Measurements from ENCODE around the gene SLC25A24.
"Not testable (repeated sequence)": the region's sequence is repeated elsewhere in the genome, so short reads cannot be mapped to it uniquely, and the experiment has no call there.

Gene SLC25A24

DNA sequence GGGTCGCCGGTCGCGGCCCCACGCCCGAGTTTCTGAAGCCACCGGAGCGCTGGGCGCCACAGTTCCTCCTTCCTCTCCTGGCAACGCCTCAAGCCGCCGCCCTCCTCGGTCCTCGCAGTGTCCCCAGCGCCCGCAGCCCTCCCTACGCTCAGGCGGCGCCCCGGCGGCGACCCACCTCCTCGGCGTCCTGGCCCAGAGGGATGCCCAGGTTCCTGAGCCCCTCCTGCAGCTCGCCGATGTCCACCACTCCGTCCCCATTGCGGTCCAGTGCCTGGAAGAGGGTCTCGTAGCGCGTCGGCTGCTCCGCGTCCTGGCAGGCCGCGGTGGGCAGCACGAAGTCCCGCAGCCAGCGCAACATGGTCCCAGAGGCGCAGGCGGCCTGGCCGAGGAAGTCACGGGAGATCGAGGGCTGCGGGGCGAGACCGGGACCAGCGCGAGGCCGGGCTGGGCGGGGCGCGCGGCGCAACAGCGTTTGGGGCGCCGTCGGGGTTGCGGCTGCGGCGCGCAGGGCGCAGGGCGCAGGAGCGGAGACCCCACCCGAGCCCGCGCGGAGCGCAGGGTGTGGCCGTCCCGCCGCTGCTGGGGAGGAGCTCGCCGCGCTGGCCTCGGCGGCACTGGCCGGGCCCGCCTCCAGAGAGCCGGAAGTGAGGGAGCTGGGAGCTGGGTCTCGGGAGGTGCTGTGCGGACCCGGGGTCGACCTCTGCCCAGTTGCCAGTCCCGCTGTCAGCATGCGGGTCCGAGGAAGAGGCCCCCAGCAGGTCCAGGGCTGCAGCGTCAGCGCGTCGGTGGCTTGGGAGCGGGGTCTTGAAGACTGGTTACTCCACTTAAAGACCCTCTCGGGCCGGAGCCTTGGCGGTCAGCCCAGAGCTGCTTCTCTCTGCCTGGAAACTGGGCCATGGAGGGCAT lies at the start of gene SLC25A24:
Gene SLC25A24, minus strand, starts transcription at position 563 of the 906 bp plus-strand sequence. Its CDS starts 205 bp downstream, at position 358.
- DNase-seq, result peak; percentile 86

DNA sequence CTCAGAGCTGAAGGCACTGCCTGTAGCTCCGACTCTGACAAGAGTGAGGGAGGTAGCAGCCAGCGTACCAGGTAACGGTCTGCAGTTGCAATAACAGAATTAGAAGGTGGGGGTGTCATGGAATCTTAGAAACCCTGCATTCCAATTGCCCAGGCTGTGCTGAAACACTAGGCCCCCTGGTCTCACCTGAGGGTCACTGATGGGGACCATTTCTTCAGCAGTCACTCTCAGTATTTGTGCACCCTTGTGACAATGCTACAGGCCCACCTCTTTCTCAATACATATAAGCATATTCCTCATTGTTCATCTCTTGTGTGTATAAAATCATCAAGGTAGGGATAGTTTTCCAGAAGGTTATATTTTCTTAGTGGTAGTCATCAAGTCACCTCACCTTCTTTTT lies 43.8 kb upstream of the SLC25A24 start, which contains the start of gene NBPF4:
Gene NBPF4, minus strand, starts transcription at position 101 of the 400 bp plus-strand sequence. CDS start 315 bp downstream, outside the sequence.
- not testable (repeated sequence) for DNase-seq

GRCh38 chr1:108239426-108239825 lies 39.3 kb upstream of the SLC25A24 start:
- not testable (repeated sequence) for DNase-seq

- DNase-seq, result not testable (repeated sequence)
These were observed 35.2 kb upstream of the SLC25A24 start for GRCh38 chr1:108235308-108235707.

DNA sequence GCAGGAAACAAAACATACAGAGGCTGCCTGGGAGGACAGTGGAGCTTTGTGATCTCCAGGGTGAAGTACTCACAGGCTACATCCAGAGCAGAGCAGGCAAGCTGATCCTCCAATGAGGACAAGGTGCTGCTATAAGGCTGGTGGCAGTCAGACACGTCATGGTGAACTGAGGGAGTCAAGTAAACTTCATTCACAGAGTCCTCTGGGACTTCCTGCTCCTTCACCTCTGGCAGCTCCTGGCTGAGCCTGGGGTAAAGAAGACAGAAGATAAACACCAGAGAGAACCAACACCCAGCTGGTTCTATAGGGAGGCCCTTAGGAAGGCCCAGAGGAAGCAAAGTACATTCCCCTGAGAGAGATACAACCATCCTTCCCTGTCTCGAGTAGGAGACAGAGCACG lies 32.0 kb upstream of the SLC25A24 start:
- DNase-seq, result not testable (repeated sequence)

GRCh38 chr1:108229976-108230375 lies 29.8 kb upstream of the SLC25A24 start:
- not testable (repeated sequence) for DNase-seq

GRCh38 chr1:108227772-108228171 lies 27.6 kb upstream of the SLC25A24 start:
- not testable (repeated sequence) for DNase-seq

GRCh38 chr1:108226855-108227254 lies 26.7 kb upstream of the SLC25A24 start:
- not testable (repeated sequence) for DNase-seq

GRCh38 chr1:108223226-108223625 lies 23.1 kb upstream of the SLC25A24 start:
- DNase-seq, result not testable (repeated sequence)

- not testable (repeated sequence) for DNase-seq
These were observed 17.5 kb upstream of the SLC25A24 start for GRCh38 chr1:108217515-108218174.

- DNase-seq, result not testable (repeated sequence)
These were observed 16.9 kb upstream of the SLC25A24 start for GRCh38 chr1:108217007-108217406.

DNA sequence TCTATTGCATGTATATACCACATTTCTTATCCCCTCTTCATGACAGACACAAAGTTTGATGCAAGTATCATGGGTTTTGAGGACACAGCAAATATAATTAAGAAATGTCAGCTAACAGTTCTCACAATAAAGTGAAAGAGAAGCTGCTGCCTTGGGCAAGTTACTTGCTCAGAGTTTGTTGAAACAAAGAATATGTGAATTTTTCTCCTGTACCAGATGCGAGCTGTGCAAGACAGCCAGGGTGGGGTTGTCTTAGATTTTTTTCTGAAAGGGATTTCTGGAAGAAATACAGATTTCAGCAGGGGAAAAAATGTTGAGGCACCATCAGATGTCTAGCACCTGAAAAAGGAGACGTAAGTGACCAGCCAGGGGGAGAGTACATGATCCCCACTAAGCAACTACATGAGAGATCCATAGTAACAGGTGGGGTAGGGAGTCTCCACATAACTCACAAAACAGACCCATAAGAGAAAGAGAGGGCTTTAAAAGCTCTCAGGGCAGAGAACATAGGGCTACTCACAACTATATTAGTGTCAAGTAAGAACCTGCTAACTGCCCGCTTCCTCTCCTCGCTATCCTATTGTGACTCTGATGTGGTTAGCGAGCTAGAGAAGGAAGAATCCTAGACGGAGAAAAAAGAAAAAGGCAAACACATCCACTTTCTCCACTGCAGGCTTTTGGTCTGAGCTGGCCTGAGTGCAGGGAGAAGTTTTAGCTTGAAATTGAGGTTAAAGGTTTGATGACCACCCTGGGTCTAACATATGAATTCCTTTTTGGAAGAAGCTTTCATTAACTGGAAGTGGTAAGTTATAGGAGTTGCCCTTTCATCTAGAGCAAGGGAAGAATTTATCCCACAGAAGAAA lies 16.1 kb upstream of the SLC25A24 start:
- not testable (repeated sequence) for DNase-seq

GRCh38 chr1:108214641-108215465 lies 14.7 kb upstream of the SLC25A24 start:
- not testable (repeated sequence) for DNase-seq

DNA sequence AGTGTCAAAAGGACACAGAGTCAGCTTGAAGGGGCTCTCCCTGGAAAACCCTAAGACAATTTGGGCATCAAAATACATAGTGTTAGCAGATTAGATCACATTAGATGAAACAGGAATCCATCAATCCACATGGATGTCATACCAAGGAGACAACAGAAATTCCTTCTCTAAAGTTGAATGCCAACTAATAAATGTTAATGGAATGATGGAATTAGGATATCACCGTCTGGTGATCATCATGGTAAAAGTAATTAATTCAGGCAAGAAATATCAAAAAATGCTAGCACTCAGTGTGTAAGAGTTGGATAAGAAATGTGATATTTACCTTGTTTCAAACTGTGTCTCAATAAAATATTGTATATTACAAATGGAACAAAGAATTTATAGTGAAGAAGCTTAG lies 10.9 kb upstream of the SLC25A24 start:
- DNase-seq, result no peak

DNA sequence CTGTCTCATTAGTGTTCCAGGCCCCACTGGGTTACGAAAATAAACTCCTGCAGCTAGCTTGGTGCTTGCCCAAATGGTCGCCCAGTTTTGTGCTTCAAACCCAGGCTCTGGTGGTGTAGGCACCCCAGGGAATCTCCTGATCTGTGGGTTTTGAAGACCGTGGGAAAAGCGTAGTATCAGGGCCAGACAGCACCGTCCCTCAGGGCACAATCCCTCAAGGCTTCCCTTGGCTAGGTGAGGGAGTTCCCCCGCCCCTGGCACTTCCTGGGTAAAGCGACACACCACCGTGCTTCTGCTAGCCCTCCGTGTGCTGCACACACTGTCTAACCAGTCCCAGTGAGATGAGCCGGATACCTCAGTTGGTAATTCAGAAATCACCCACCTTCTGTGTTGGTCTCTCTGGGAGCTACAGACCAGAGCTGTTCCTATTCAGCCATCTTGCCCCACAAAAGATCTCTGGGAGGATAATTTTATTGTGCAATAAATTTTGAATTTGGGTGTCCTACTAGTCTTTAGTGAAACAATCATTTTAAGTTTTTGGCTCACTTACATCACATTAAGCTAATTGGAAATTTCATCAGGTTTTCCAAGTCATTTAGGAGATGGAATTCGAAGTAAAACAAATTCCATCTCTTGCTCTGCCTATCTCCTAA lies 9.4 kb upstream of the SLC25A24 start:
- peak; percentile 17 for DNase-seq

GRCh38 chr1:108208724-108209446 lies 8.7 kb upstream of the SLC25A24 start:
- no peak for DNase-seq

GRCh38 chr1:108203582-108203981 lies 3.4 kb upstream of the SLC25A24 start:
- not testable (repeated sequence) for DNase-seq

DNA sequence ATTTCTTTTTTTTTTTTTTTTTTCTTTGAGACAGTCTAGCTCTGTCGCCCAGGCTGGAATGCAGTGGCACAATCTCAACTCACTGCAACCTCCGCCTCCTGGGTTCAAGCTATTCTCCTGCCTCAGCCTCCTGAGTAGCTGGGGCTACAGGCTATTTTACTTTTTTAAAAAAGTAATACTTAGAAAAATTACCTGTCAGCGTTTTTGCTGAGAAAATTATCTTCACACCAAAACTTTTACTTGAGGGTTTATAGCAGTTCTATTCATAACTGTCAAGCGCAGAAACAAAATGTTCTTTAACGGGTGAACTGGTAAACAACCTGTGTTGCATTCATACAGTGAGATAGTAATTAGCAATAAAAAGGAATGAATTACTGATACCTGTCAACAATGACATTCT lies 1.5 kb upstream of the SLC25A24 start:
- DNase-seq, result no peak

- peak; percentile 58 for DNase-seq
These were observed 526 bp upstream of the SLC25A24 start for GRCh38 chr1:108200687-108201051.

GRCh38 chr1:108199201-108199691 lies 897 bp downstream of the SLC25A24 start:
- no peak for DNase-seq

All from stimulated activated CD4-positive, alpha-beta T cell treated with anti-CD3 and anti-CD28 coated beads, Interleukin-15, amount 100 ng/mL, for 24 hours (primary cell).